Transverse colon (tissue), 3 donors: ENCODE measurements around the gene RAB11FIP5.

Experiments used
- CTCF ChIP-seq, 5 experiments: fragments of 200-600 bp in 3 of 5; fragments of 450-650 bp in 2 of 5; sonication (generic) in 3 of 5; IDR thresholded peaks; 1 replicate in 2 of 5; 2 replicates in 3 of 5; pipeline ENCODE4 v1.5.1; 2016 to 2017; ENCODE audit warnings: antibody characterized with exemption in 5 of 5, inconsistent platforms in 3 of 5, mild to moderate bottlenecking in 2 of 5, moderate library complexity in 1 of 5
- EP300 ChIP-seq: sonication (generic); formaldehyde crosslinking; IDR thresholded peaks from one replicate; pipeline ENCODE4 v1.6.1; 2017; ENCODE audit warnings: antibody characterized with exemption, low read depth
- POLR2A ChIP-seq: fragments of 450-650 bp; IDR thresholded peaks from one replicate; pipeline ENCODE4 v1.6.1; 2016; ENCODE audit warnings: antibody characterized with exemption, mild to moderate bottlenecking, moderate library complexity

- TF ChIP-seq CTCF (IDR thresholded peaks at IDR 0.05) (no peak), POLR2A (no peak), EP300 (no peak)
Observed at GRCh38 chr2:73059106-73059505, 53.6 kb downstream of the RAB11FIP5 start.
